ENCODE measurements around the gene PCDH18. TPM values are rescaled to one million over a fixed set of nuclear protein-coding genes. Genes with fewer than 3 reads are reported as not detected.

The PCDH18 gene
- total RNA-seq, 1 donor from 2014 or later, result 14.8 TPM

DNA sequence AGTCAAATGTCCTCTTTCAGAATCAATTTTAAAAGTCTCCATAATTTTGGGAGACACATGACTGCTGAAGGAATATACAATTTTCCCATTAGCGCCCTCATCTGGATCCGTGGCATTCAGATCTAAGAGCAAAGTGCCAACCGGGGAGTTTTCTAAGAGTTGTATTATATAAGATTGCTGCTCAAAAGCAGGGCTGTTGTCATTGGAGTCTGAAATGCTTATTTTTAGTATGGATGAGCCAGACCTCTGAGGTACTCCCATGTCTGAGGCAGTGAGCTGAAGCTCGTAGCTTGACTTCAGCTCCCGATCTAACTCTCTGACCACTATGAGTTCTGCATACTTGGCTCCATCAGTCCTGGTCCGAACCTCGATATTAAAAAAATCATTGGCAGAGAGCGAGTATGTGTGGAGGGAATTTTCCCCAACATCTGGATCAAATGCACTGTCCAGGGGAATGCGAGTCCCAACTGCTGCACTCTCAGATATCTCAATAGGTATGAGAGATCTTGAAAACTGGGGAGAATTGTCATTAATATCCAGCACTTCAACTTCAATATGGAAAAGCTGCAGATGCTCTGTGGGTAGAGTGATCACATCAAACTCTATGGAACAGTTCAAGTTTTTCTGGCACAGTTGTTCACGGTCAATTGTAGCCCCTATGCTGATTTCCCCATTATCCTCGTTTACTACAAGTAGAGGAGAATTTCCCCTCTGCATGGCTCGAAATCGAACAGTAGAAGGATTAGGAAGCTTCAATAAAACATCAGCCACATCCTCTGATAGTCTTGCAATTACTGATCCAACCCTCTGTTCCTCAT is 917 bp downstream of the PCDH18 start:
- Mint-ChIP-seq H3K4me1 (ENCODE audit: unreplicated experiment) (peaks cover 15% of the 10 kb centered on the region), H3K36me3 (ENCODE audit: low read depth, unreplicated experiment) (peaks cover 16% of the 10 kb centered on the region), H3K4me3 (ENCODE audit: unreplicated experiment) (no peak overlapping the region), H3K27me3 (ENCODE audit: unreplicated experiment) (peaks cover 3% of the 10 kb centered on the region), H3K9me3 (ENCODE audit: unreplicated experiment) (no peaks in the 10 kb centered on the region), H3K27ac (ENCODE audit: unreplicated experiment) (no peak overlapping the region)
- DNase-seq (ENCODE audit: low spot score), result no peak
- TF ChIP-seq, protein P1, sequence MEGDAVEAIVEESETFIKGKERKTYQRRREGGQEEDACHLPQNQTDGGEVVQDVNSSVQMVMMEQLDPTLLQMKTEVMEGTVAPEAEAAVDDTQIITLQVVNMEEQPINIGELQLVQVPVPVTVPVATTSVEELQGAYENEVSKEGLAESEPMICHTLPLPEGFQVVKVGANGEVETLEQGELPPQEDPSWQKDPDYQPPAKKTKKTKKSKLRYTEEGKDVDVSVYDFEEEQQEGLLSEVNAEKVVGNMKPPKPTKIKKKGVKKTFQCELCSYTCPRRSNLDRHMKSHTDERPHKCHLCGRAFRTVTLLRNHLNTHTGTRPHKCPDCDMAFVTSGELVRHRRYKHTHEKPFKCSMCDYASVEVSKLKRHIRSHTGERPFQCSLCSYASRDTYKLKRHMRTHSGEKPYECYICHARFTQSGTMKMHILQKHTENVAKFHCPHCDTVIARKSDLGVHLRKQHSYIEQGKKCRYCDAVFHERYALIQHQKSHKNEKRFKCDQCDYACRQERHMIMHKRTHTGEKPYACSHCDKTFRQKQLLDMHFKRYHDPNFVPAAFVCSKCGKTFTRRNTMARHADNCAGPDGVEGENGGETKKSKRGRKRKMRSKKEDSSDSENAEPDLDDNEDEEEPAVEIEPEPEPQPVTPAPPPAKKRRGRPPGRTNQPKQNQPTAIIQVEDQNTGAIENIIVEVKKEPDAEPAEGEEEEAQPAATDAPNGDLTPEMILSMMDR (IDR thresholded peaks at IDR 0.05; ENCODE audit: unreplicated experiment), result no peak

DNA sequence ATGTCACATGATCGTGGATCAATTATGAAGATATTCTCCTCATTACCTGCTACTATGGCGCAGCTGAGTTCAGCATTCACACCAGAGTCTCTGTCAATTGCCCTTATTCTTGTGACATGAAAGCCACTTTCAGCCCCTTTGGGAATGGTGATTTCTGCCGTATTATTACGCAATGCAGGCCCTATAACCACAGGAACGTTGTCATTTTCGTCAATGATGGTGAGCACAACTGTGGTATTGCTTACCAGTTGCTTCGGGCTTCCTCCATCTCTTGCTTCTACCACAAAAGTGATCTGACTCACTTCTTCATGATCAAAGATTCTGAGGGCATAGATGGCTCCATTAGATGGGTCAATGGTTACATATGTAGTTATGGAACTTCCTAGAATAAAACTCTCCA is 2.1 kb downstream of the PCDH18 start:
- TF ChIP-seq, protein P1 (IDR thresholded peaks at IDR 0.05; ENCODE audit: unreplicated experiment), result no peak
- DNase-seq (ENCODE audit: low spot score), result no peak
- Mint-ChIP-seq H3K27me3 (ENCODE audit: unreplicated experiment) (peaks cover 3% of the 10 kb centered on the region), H3K4me1 (ENCODE audit: unreplicated experiment) (peaks cover 15% of the 10 kb centered on the region), H3K9me3 (ENCODE audit: unreplicated experiment) (no peaks in the 10 kb centered on the region), H3K36me3 (ENCODE audit: low read depth, unreplicated experiment) (peaks cover 16% of the 10 kb centered on the region), H3K4me3 (ENCODE audit: unreplicated experiment) (peak overlapping the region; percentile 77), H3K27ac (ENCODE audit: unreplicated experiment) (no peak overlapping the region)

- no peaks in the 10 kb centered on the region for H3K9me3 Mint-ChIP-seq (ENCODE audit: unreplicated experiment)
- H3K4me1 Mint-ChIP-seq (ENCODE audit: unreplicated experiment), result peaks cover 15% of the 10 kb centered on the region
- DNase-seq (ENCODE audit: low spot score), result no peak
- TF ChIP-seq, protein P1 (IDR thresholded peaks at IDR 0.05; ENCODE audit: unreplicated experiment), result no peak
- H3K27ac Mint-ChIP-seq (ENCODE audit: unreplicated experiment), result no peak overlapping the region
- H3K36me3 Mint-ChIP-seq (ENCODE audit: low read depth, unreplicated experiment), result peaks cover 16% of the 10 kb centered on the region
- H3K4me3 Mint-ChIP-seq (ENCODE audit: unreplicated experiment), result peak overlapping the region; percentile 77
- H3K27me3 Mint-ChIP-seq (ENCODE audit: unreplicated experiment), result peaks cover 3% of the 10 kb centered on the region
Measured at GRCh38 chr4:137529432-137529831, 2.9 kb downstream of the PCDH18 start.

DNA sequence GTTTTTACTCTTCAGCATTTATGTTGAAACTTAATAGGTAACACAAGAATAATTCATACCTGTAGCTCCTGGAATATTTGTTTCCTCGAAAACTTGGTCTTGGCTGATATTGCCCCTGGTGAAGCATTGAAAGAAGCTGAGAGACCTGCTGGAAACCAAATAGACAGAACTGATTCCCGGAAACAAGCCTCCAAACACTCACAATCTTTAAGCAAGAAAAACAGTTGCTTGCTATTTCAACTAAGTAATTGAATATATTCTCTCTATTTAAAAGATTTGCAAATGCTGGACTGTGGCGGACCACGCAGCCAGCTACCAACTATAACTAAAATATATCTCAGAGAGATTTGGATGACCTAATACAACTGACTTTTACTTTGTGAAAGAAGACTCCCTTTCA is 3.6 kb downstream of the PCDH18 start:
- H3K4me3 Mint-ChIP-seq (ENCODE audit: unreplicated experiment), result no peak overlapping the region
- H3K4me1 Mint-ChIP-seq (ENCODE audit: unreplicated experiment), result peaks cover 10% of the 10 kb centered on the region
- H3K27me3 Mint-ChIP-seq (ENCODE audit: unreplicated experiment), result peaks cover 3% of the 10 kb centered on the region
- no peaks in the 10 kb centered on the region for H3K9me3 Mint-ChIP-seq (ENCODE audit: unreplicated experiment)
- no peak overlapping the region for H3K27ac Mint-ChIP-seq (ENCODE audit: unreplicated experiment)
- DNase-seq (ENCODE audit: low spot score), result no peak
- TF ChIP-seq, protein P1 (IDR thresholded peaks at IDR 0.05; ENCODE audit: unreplicated experiment), result no peak
- peaks cover 16% of the 10 kb centered on the region for H3K36me3 Mint-ChIP-seq (ENCODE audit: low read depth, unreplicated experiment)

DNA sequence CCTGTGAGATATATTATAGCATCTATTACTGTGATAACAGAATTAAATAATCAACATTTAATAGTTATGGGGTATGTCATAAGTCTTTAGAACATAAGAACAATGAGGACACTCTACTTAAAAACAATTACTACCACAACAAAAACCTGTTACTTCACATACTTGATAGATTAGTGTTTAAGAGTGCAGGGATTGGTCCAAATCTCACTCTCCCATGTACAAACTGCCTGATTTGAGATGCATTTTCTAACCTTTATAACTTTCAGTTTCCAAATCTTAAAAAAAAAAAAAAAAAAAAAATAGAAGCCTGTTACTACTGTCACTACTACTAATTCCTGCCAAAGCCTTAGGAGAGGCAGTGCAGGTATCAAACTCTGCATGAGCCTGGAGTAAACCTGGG is 5.6 kb downstream of the PCDH18 start:
- DNase-seq (ENCODE audit: low spot score), result no peak
- H3K36me3 Mint-ChIP-seq (ENCODE audit: low read depth, unreplicated experiment), result peaks cover 16% of the 10 kb centered on the region
- no peaks in the 10 kb centered on the region for H3K9me3 Mint-ChIP-seq (ENCODE audit: unreplicated experiment)
- H3K4me3 Mint-ChIP-seq (ENCODE audit: unreplicated experiment), result no peak overlapping the region
- peaks cover 3% of the 10 kb centered on the region for H3K27me3 Mint-ChIP-seq (ENCODE audit: unreplicated experiment)
- H3K4me1 Mint-ChIP-seq (ENCODE audit: unreplicated experiment), result peaks cover 13% of the 10 kb centered on the region
- no peak overlapping the region for H3K27ac Mint-ChIP-seq (ENCODE audit: unreplicated experiment)
- TF ChIP-seq, protein P1 (IDR thresholded peaks at IDR 0.05; ENCODE audit: unreplicated experiment), result no peak
